Measurements from ENCODE around the gene CYB5A.

The CYB5A gene

GRCh38 chr18:74242438-74243096 lies 49.2 kb downstream of the CYB5A start:
- DNase-seq: no peak

GRCh38 chr18:74241970-74242369 lies 49.8 kb downstream of the CYB5A start:
- DNase-seq: no peak

DNA sequence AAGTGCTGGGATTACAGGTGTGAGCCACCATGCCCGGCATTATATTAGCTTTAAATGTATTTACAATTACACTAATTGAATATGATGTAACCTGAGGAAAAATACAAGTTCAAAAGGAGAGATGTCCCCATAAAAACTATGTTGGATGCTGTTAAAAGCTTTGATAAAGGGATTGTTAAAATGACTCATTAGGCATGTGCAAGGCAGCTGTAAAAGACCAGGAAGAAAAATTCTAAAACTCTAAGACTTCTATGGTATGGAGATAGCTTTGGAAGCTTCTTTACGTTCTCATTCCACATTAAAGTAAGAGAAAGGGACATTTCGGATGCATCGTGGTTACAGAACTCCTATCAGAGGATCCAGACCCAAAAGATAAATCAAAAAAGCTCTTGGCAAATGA lies 50.3 kb downstream of the CYB5A start:
- no peak for DNase-seq

DNA sequence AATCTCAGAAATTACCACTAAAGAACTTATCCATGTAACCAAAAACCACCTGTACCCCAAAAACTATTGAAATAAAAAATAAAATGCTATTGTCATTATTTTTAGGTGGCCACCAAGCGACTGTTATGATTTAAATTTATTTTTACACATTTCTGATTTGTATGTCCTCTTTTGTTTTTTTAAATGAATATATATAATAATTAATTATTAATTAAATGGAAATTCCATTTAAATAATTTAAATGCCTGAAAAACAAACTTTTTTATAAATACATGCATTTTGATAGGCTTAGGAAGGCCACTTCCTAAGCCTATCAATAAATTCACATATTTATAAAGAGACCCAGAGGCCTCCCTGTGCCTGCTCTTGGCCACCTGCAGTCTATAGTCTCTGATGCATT lies 52.2 kb downstream of the CYB5A start:
- no peak for DNase-seq

- DNase-seq: no peak
Measured at GRCh38 chr18:74234326-74235171, 57.2 kb downstream of the CYB5A start.

DNA sequence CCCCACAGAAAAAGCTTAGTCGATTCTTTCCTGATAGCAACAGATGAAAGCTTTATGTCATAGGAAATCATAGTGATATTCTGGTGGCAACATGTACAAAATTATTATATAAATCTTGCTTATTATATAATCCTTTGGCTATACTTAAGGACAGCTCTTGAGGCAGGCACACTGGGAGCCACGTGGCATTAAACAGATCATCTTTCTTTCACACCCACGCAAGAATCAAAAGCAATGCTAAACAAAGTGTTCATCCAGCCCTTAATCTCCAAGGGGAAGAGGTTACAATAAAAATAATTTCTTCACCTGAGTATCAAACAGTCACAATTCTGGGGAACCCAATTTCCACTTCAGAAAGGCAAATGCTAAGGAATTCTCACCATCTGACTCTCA lies 57.8 kb downstream of the CYB5A start:
- no peak for DNase-seq

- no peak for DNase-seq
Measured at GRCh38 chr18:74230922-74231714, 60.6 kb downstream of the CYB5A start.

- DNase-seq: no peak
Measured at GRCh38 chr18:74229891-74230290, 61.9 kb downstream of the CYB5A start.

- no peak for DNase-seq
Measured at GRCh38 chr18:74229005-74229404, 62.8 kb downstream of the CYB5A start.

DNA sequence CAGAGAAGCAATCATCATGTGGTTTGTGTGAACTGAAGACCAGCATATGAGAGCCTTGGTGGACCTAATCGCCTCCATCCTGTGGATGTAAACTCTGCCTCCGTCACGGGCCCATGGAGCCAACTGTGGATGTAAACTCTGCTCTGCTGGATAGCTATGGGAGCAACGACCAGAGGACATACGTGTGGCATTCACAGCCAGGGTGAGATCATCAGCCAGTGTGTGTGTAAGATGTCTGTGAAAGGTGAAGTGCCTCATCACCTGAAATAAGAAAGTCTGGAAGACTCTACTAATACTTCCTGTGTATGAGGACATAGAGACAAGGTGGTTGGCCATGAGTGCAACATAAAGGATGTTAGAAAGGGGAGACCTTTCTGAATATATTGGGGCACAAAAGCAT lies 63.5 kb downstream of the CYB5A start:
- no peak for DNase-seq

DNA sequence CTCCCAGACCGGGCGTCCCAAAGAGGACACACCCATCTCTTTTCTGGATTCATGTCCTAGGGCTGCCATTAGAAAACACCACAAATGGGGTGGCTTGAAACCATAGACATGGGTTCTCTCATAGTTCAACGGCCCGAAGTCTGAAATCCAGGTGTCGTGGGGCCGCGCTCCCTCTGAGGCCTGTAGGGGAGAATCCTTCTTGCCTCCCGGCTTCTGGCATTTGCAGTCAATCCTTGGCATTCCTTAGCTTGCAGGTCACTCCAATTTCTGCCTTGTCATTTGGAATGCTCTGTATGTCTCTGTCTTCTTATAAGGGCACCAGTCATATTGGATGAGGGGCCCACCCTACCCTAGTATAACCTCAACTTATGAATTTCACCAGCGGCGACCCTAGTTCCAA lies 65.1 kb downstream of the CYB5A start:
- no peak for DNase-seq

DNA sequence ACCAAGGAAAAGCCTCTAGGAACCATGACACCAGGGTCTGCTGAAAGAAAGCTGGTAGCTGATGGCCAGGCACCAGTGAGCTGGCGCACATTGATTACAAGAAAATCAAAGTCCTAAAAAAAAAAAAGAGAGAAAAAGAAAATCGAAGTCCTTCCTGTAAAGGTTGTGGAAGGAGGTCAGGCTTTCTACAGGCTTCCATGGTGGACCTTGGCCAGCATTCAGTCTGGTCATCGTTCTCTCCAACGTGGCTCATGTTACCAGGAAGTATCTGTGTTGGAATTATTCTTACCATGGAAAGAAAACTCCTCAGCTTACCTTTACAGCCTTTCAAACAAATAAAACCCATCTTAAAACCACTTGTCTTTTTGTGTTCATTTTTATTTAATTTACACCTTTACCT lies 65.6 kb downstream of the CYB5A start:
- DNase-seq: no peak

GRCh38 chr18:74225193-74225840 lies 66.4 kb downstream of the CYB5A start:
- no peak for DNase-seq

DNA sequence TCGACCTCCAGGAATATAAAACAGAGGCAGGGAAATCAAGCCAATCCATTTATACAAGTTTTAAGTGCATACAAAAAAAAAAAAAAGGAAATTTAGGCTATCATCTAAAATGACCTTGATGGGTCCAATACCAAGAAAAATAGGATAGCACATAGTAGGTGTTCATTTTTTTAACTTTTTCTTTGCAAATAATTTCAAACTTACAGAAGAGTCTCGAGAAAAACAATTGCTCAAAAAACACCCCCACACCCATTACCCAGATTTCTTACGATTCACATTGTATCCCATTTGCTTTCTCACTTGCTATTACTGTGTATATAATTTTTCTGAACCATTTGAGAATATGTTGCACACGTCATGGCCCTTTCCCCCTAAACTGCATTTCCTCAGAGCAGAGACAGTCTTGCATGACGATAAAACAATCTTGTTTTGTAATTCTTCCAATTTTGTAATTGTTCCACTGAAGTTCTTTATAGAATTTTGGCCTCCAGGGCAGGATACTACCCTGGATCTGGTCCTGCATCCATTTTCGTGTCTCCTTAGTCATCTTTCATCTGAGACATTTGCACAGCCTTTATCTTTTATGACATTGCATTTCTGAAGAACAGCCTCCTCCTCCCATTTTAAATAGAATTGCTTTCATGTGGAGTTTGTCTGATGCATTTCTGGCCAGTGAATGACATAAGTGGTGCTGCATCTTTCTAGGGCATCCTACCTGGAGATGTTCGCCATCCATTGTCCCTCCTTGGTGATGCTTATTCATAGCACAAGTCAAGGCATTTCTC lies 68.9 kb downstream of the CYB5A start:
- DNase-seq: no peak

DNA sequence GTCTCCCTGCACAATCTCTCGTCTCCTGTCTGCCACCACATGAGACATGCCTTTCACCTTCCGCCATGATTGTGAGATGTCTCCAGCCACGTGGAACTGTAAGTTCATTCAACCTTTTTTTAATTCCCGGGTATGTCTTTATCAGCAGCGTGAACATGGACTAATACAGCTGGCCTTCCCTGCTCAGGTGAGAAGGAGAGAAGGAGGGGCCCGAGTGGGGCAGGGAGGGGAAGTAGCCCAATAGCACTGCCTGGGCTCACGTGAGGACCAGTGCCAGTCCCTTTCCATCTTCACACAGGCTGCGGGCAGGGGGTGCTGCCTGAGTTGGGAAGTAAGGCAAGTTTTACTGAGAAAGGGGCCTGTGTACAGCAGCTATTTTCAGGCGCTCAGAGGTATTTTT lies 70.7 kb downstream of the CYB5A start:
- no peak for DNase-seq

DNA sequence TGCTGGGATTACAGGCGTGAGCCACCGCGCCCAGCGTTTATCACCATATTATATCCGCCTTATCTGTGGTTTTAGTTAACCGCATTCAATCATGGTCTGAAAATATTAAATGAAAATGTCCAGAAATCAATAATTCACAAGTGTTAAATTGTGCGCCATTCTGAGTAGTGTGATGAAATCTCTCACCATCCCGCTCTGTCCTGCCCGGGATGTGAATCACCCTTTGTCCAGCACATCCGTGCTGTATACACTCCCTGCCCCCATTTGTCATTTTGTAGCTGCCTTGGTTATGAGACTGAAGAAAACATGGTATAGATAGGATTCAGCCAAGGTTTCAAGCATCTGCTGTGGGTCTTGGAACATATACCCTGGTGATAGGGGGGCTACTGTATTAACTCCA lies 72.7 kb downstream of the CYB5A start:
- DNase-seq: no peak

GRCh38 chr18:74217476-74218143 lies 74.2 kb downstream of the CYB5A start:
- no peak for DNase-seq

GRCh38 chr18:74216661-74217110 lies 75.1 kb downstream of the CYB5A start:
- DNase-seq: no peak

GRCh38 chr18:74215863-74216262 lies 75.9 kb downstream of the CYB5A start:
- DNase-seq: no peak

DNA sequence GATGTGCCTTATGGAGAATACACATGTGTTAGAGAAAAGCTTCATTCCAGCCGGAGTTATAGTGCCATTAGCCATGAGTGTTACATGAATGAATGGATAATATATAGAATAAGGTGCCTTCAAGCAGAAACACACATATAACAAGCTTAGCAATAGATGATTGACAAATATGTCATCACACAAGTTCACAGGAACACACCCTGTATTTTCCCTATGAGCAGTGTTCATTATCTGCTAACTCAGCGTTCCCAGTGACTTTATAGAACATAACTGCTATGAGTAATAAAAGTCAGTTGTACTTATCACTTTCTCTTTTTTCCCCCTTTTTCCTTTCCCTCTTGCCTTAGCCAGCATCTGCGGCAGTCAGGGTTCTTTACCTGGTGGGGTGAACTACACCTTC lies 78.3 kb downstream of the CYB5A start:
- DNase-seq: no peak

- no peak for DNase-seq
Measured at GRCh38 chr18:74204526-74205152, 87.1 kb downstream of the CYB5A start.

Data from NCI-H510A (cell line).